PC-3 (cell line): Measurements from ENCODE around the gene CACNA1A. TPM values are rescaled to one million over a fixed set of nuclear protein-coding genes. Genes with fewer than 3 reads are reported as not detected.

Experiments
- ATAC-seq: fragments of 200-7000 bp; cut with Tn5 transposase; 2 replicates; pipeline ENCODE4 v1.9.1; 2020; ENCODE audit warnings: mild to moderate bottlenecking, moderate library complexity
- BruUV-seq: library from RNA; stranded (reverse); fragments of 400-500 nt; replicated peaks from 2 replicates; lab custom pipeline; 2021; lab: Mats Ljungman, UMichigan
- CTCF ChIA-PET: fragments of 300-600 bp; sonication (Branson Sonifier 250); formaldehyde crosslinking; loops from one replicate; lab custom pipeline; 2022; ENCODE audit warnings: antibody characterized with exemption; lab: Charles Lee
- POLR2A ChIA-PET: fragments of 300-600 bp; sonication (Branson Sonifier 250); formaldehyde crosslinking; loops from one replicate; lab custom pipeline; 2022; ENCODE audit warnings: antibody characterized with exemption; ENCODE audit not compliant: unreplicated experiment; lab: Charles Lee
- DNase-seq: peaks from one replicate; pipeline ENCODE4 v3.0.0-alpha.2; 2015
- H2AFZ ChIP-seq: fragments of 300-600 bp; sonication (generic); 2 replicates; pipeline ENCODE4 v1.6.0; 2016; ENCODE audit warnings: antibody characterized with exemption, low read length
- H3F3A ChIP-seq: fragments of 300-600 bp; sonication (generic); one replicate; pipeline ENCODE4 v1.6.0; 2017; ENCODE audit warnings: antibody characterized with exemption, low read length, control low read depth, mild to moderate bottlenecking; ENCODE audit not compliant: unreplicated experiment
- H3K27ac ChIP-seq: fragments of 300-600 bp; sonication (generic); 2 replicates; pipeline ENCODE4 v1.5.1; 2016; ENCODE audit warnings: mild to moderate bottlenecking, low read length
- H3K27me3 ChIP-seq: fragments of 300-600 bp; sonication (generic); 2 replicates; pipeline ENCODE4 v1.6.1; 2016; ENCODE audit warnings: low read length, mixed read lengths
- H3K36me3 ChIP-seq: fragments of 300-600 bp; sonication (generic); 2 replicates; pipeline ENCODE4 v1.6.1; 2016; ENCODE audit warnings: low read depth, mixed run types, low read length, mixed read lengths
- H3K4me1 ChIP-seq: fragments of 300-600 bp; sonication (generic); 2 replicates; pipeline ENCODE4 v1.5.1; 2016; ENCODE audit warnings: low read length; ENCODE audit not compliant: insufficient read depth
- H3K4me2 ChIP-seq: fragments of 300-600 bp; sonication (generic); 2 replicates; pipeline ENCODE4 v1.6.0; 2016; ENCODE audit warnings: low read length
- H3K4me3 ChIP-seq: fragments of 300-600 bp; sonication (generic); 2 replicates; pipeline ENCODE4 v1.5.1; 2016; ENCODE audit warnings: mild to moderate bottlenecking, low read length, mixed read lengths
- H3K79me2 ChIP-seq: fragments of 300-600 bp; sonication (generic); 2 replicates; pipeline ENCODE4 v1.6.1; 2017; ENCODE audit warnings: low read length, mixed read lengths
- H3K9ac ChIP-seq: fragments of 300-600 bp; sonication (generic); 2 replicates; pipeline ENCODE4 v1.6.0; 2016; ENCODE audit warnings: mild to moderate bottlenecking, low read length
- H3K9me2 ChIP-seq: fragments of 300-600 bp; sonication (generic); replicated peaks from 2 replicates; pipeline ENCODE4 v1.6.1; 2016; ENCODE audit warnings: mixed run types, low read length, mixed read lengths
- H3K9me3 ChIP-seq: fragments of 300-600 bp; sonication (generic); 2 replicates; pipeline ENCODE4 v1.6.1; 2016; ENCODE audit warnings: low read length, mixed read lengths
- H4K20me1 ChIP-seq: fragments of 300-600 bp; sonication (generic); 2 replicates; pipeline ENCODE4 v1.6.1; 2016; ENCODE audit warnings: low read length, mixed read lengths
- EZH2 ChIP-seq: fragments of 300-600 bp; sonication (generic); IDR thresholded peaks from one replicate; pipeline ENCODE4 v1.6.1; 2017; ENCODE audit warnings: antibody characterized with exemption, mild to moderate bottlenecking, low read length; ENCODE audit not compliant: unreplicated experiment
- EZH2phosphoT487 ChIP-seq: fragments of 300-600 bp; sonication (generic); IDR thresholded peaks from 2 replicates; pipeline ENCODE4 v1.6.1; 2018; ENCODE audit warnings: mild to moderate bottlenecking, antibody characterized with exemption, low read length, borderline replicate concordance
- intact Hi-C: fragments of 100-400 bp; cut with micrococcal nuclease; formaldehyde crosslinking; loops from 2 replicates; pipeline ENCODE4 v1.9.0; 2023
- total RNA-seq: library from RNA; depleted of rRNA; stranded (reverse); fragments of >200 nt; gene quantifications from 2 replicates; pipeline ENCODE4 v1.2.3, GENCODE V29; 2014
- TF ChIP-seq, protein P1 (sequence below): fragments of 300-600 bp; sonication (generic); conservative IDR thresholded peaks from 2 replicates; pipeline ENCODE4 v1.5.1; 2017; ENCODE audit warnings: antibody characterized with exemption, low read depth, mild to moderate bottlenecking, low read length

Gene CACNA1A
- total RNA-seq, 1 experiment from 2014 or later: 0.62 TPM

- intact Hi-C loops: no loop called here
- Histone ChIP-seq H3K4me1 (no peaks in the 10 kb centered on the region), H3K9ac (no peak overlapping the region), H3K79me2 (no peaks in the 10 kb centered on the region), H2AFZ (no peak overlapping the region), H3K4me3 (no peak overlapping the region), H3F3A (no peaks in the 10 kb centered on the region), H3K4me2 (no peak overlapping the region), H4K20me1 (no peaks in the 10 kb centered on the region), H3K36me3 (no peaks in the 10 kb centered on the region), H3K27ac (no peak overlapping the region), H3K27me3 (peaks cover 46% of the 10 kb centered on the region), H3K9me2 (no peaks in the 10 kb centered on the region), H3K9me3 (0 out of 2 replicates have a peak, but pooled peaks cover 3% of the 10 kb centered on the region)
- no TSS peak for BruUV-seq
- no peak for TF ChIP-seq EZH2phosphoT487
- TF ChIP-seq, protein P1, sequence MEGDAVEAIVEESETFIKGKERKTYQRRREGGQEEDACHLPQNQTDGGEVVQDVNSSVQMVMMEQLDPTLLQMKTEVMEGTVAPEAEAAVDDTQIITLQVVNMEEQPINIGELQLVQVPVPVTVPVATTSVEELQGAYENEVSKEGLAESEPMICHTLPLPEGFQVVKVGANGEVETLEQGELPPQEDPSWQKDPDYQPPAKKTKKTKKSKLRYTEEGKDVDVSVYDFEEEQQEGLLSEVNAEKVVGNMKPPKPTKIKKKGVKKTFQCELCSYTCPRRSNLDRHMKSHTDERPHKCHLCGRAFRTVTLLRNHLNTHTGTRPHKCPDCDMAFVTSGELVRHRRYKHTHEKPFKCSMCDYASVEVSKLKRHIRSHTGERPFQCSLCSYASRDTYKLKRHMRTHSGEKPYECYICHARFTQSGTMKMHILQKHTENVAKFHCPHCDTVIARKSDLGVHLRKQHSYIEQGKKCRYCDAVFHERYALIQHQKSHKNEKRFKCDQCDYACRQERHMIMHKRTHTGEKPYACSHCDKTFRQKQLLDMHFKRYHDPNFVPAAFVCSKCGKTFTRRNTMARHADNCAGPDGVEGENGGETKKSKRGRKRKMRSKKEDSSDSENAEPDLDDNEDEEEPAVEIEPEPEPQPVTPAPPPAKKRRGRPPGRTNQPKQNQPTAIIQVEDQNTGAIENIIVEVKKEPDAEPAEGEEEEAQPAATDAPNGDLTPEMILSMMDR: no peak
- TF ChIP-seq EZH2: no peak
- DNase-seq (no peak), ATAC-seq (no peak)
- POLR2A ChIA-PET: no interaction called here
- CTCF ChIA-PET: no interaction called here
Observed at GRCh38 chr19:13330285-13330684, 176.0 kb downstream of the CACNA1A start.

- ATAC-seq (no peak), DNase-seq (peak; percentile 55)
- no peaks in the 10 kb centered on the region for H3K79me2 ChIP-seq
- H3K4me3 ChIP-seq: no peak overlapping the region
- ChIA-PET CTCF (no interaction called here), POLR2A (interaction anchor here (0.6 kb wide), 1 partner anchor 153 kb away, joined by 9 read pairs; no protein-coding TSS in a partner anchor)
- no peak overlapping the region for H3K4me2 ChIP-seq
- no peak overlapping the region for H2AFZ ChIP-seq
- H3K9me3 ChIP-seq: no peaks in the 10 kb centered on the region
- H4K20me1 ChIP-seq: no peaks in the 10 kb centered on the region
- no peaks in the 10 kb centered on the region for H3F3A ChIP-seq
- H3K27me3 ChIP-seq: peaks cover 48% of the 10 kb centered on the region
- H3K4me1 ChIP-seq: no peaks in the 10 kb centered on the region
- H3K36me3 ChIP-seq: no peaks in the 10 kb centered on the region
- no peak overlapping the region for H3K27ac ChIP-seq
- intact Hi-C loops: no loop called here
- H3K9ac ChIP-seq: no peak overlapping the region
- H3K9me2 ChIP-seq: no peaks in the 10 kb centered on the region
- TF ChIP-seq, protein P1: no peak
- TF ChIP-seq EZH2phosphoT487 (no peak), EZH2 (no peak)
- BruUV-seq: no TSS peak
Observed at GRCh38 chr19:13329766-13330165, 176.5 kb downstream of the CACNA1A start.

DNA sequence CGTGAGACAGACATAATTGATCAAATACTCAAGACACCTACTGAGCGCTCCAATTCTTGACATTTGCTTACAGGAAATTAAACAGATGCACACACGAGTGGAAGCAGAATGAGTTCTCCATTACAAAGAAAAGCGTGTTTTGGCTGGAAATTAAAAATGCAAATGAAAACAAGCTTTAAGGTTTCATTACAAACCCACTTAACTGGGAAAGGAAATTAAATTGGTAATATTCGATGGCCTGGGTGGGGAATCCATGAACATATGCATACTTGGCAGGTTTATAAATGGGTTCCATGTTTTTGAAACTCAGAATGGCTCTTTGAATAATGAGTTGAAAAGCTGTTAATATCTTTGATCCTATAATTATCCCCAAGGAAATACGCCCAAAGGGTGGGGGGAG is 178.0 kb downstream of the CACNA1A start:
- POLR2A ChIA-PET: no interaction called here
- Histone ChIP-seq H3K4me3 (no peak overlapping the region), H3K36me3 (no peaks in the 10 kb centered on the region), H2AFZ (no peak overlapping the region), H3K27ac (no peak overlapping the region), H3F3A (no peaks in the 10 kb centered on the region), H3K4me2 (no peak overlapping the region), H3K27me3 (peaks cover 55% of the 10 kb centered on the region), H3K9me2 (no peaks in the 10 kb centered on the region), H3K4me1 (no peaks in the 10 kb centered on the region), H3K9me3 (no peaks in the 10 kb centered on the region), H4K20me1 (no peaks in the 10 kb centered on the region), H3K9ac (no peak overlapping the region), H3K79me2 (no peaks in the 10 kb centered on the region)
- no peak for ATAC-seq
- CTCF ChIA-PET: no interaction called here
- TF ChIP-seq EZH2phosphoT487 (no peak), EZH2 (no peak)
- TF ChIP-seq, protein P1: no peak
- DNase-seq: no peak
- no TSS peak for BruUV-seq
- intact Hi-C loops: no loop called here
